K562 (cell line): ENCODE results near the gene KIT.

ENCODE experiments used
- EZH2 ChIP-seq: IDR thresholded peaks from 2 replicates; pipeline ENCODE4 v1.6.1; 2012; ENCODE audit warnings: low read depth, mild to moderate bottlenecking, inconsistent platforms, low read length, borderline replicate concordance
- JUND ChIP-seq, 2 experiments: IDR thresholded peaks; 2 replicates in 1 of 2; 3 replicates in 1 of 2; pipeline ENCODE4 v1.6.1; 2011; ENCODE audit warnings: borderline replicate concordance in 2 of 2, low read depth in 2 of 2, low read length in 2 of 2, improper control_type of control experiment in 1 of 2, missing biosample characterization in 1 of 2, missing genetic modification characterization in 1 of 2, missing genetic modification reagents in 1 of 2
- MAFK ChIP-seq: IDR thresholded peaks from 2 replicates; pipeline ENCODE4 v1.6.1; 2011; ENCODE audit warnings: low read length, improper control_type of control experiment
- NFE2 ChIP-seq: IDR thresholded peaks from 2 replicates; pipeline ENCODE4 v1.6.1; 2014; ENCODE audit warnings: antibody characterized with exemption, low read depth
- PHF20 ChIP-seq: fragments of 450-650 bp; IDR thresholded peaks from 2 replicates; pipeline ENCODE4 v1.6.1; 2018; ENCODE audit not compliant: partially characterized antibody
- REST ChIP-seq, 2 experiments: fragments of 450-650 bp; formaldehyde crosslinking in 1 of 2; IDR thresholded peaks; 2 replicates each; pipeline versions ENCODE4 v1.4.0 to v1.6.1; 2014 to 2020; ENCODE audit warnings: mild to moderate bottlenecking in 2 of 2, borderline replicate concordance in 1 of 2, low read depth in 1 of 2
- TCF7L2 ChIP-seq: fragments of 150-350 bp; IDR thresholded peaks from 2 replicates; pipeline ENCODE4 v1.6.1; 2016; ENCODE audit warnings: low read depth, mild to moderate bottlenecking, low read length, moderate library complexity
- XRCC3 ChIP-seq: fragments of 450-650 bp; IDR thresholded peaks from 2 replicates; pipeline ENCODE4 v1.6.1; 2017; ENCODE audit warnings: mild to moderate bottlenecking, moderate library complexity
- ZNF253 ChIP-seq: fragments of 250-450 bp; sonication (Bioruptor Pico); conservative IDR thresholded peaks from 2 replicates; pipeline ENCODE4 v1.6.1; 2021; ENCODE audit warnings: mild to moderate bottlenecking
- TF ChIP-seq, protein P1 (sequence below): fragments of 250-450 bp; sonication (Bioruptor Pico); IDR thresholded peaks from 2 replicates; pipeline ENCODE4 v1.5.0; 2021
- TF ChIP-seq, protein P2 (sequence below), 3 experiments: IDR thresholded peaks in 2 of 3; conservative IDR thresholded peaks in 1 of 3; 2 replicates each; pipeline ENCODE4 v1.5.1; 2011 to 2012; ENCODE audit warnings: low read length in 3 of 3, mild to moderate bottlenecking in 3 of 3, control low read depth in 2 of 3, improper control_type of control experiment in 1 of 3, inconsistent platforms in 1 of 3, low read depth in 1 of 3, mixed read lengths in 1 of 3, moderate library complexity in 1 of 3; ENCODE audit not compliant: insufficient read depth in 2 of 3

GRCh38 chr4:54685810-54686209, 28.1 kb downstream of the KIT start:
- TF ChIP-seq REST (IDR thresholded peaks at IDR 0.05; ENCODE audit: borderline replicate concordance) (no peak), REST (CRISPR knock-in tag; IDR thresholded peaks at IDR 0.05; ENCODE audit: low read depth) (no peak), XRCC3 (no peak), TCF7L2 (no peak), EZH2 (no peak), NFE2 (no peak), ZNF253 (CRISPR knock-in tag) (no peak), PHF20 (no peak), JUND (IDR thresholded peaks at IDR 0.05; ENCODE audit: borderline replicate concordance, low read depth, low read length) (no peak), JUND (tag; IDR thresholded peaks at IDR 0.05; ENCODE audit: borderline replicate concordance, low read depth, low read length) (no peak), MAFK (no peak)
- TF ChIP-seq, protein P1, sequence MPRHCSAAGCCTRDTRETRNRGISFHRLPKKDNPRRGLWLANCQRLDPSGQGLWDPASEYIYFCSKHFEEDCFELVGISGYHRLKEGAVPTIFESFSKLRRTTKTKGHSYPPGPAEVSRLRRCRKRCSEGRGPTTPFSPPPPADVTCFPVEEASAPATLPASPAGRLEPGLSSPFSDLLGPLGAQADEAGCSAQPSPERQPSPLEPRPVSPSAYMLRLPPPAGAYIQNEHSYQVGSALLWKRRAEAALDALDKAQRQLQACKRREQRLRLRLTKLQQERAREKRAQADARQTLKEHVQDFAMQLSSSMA (CRISPR knock-in tag) = no peak
- TF ChIP-seq, protein P2, sequence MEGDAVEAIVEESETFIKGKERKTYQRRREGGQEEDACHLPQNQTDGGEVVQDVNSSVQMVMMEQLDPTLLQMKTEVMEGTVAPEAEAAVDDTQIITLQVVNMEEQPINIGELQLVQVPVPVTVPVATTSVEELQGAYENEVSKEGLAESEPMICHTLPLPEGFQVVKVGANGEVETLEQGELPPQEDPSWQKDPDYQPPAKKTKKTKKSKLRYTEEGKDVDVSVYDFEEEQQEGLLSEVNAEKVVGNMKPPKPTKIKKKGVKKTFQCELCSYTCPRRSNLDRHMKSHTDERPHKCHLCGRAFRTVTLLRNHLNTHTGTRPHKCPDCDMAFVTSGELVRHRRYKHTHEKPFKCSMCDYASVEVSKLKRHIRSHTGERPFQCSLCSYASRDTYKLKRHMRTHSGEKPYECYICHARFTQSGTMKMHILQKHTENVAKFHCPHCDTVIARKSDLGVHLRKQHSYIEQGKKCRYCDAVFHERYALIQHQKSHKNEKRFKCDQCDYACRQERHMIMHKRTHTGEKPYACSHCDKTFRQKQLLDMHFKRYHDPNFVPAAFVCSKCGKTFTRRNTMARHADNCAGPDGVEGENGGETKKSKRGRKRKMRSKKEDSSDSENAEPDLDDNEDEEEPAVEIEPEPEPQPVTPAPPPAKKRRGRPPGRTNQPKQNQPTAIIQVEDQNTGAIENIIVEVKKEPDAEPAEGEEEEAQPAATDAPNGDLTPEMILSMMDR (IDR thresholded peaks at IDR 0.05 in 2 of 3, conservative IDR thresholded peaks at IDR 0.05 in 1 of 3; ENCODE audit: insufficient read depth in 2 of 3, low read depth in 1 of 3, low read length in 3 of 3) = no peak
